ENCODE measurements around the gene BRCC3. TPM values are rescaled to one million over a fixed set of nuclear protein-coding genes. Genes with fewer than 3 reads are reported as not detected.

Gene BRCC3
- total RNA-seq, 1 experiment from 2014 or later = 21.3 TPM

GRCh38 chrX:155022585-155022984, 48.7 kb upstream of the BRCC3 start, which contains the start of gene F8:
Gene F8 (minus strand): TSS chrX:155022723. CDS start chrX:155022552, 171 bp downstream.
- H3K27ac ChIP-seq (ENCODE audit: low read depth, low read length) = no peak within 1 kb of the TSS
- no peak for ATAC-seq
- H3K79me2 ChIP-seq (ENCODE audit: insufficient read depth, low read length) = no peaks in the 10 kb centered on the region
- H3K27me3 ChIP-seq (ENCODE audit: insufficient read depth, low read length) = no peaks in the 10 kb centered on the region
- DNase-seq (ENCODE audit: low read depth, low spot score) = no peak
- peaks cover 2 to 3% of the 10 kb centered on the region in 2 experiments; a peak in 3 of 4 replicates for H3K4me1 ChIP-seq (ENCODE audit: control insufficient read depth in 1 of 2, insufficient read depth in 2 of 2, low read length in 2 of 2)
- TF ChIP-seq CEBPB (IDR thresholded peaks at IDR 0.05; ENCODE audit: low read depth) (no peak), REST (IDR thresholded peaks at IDR 0.05; ENCODE audit: low read depth) (no peak), YY1 (IDR thresholded peaks at IDR 0.05; ENCODE audit: extremely low read depth, insufficient replicate concordance, low read depth, low read length) (no peak), POLR2AphosphoS5 (IDR thresholded peaks at IDR 0.05; ENCODE audit: low read depth, low read length) (no peak), JUND (IDR thresholded peaks at IDR 0.05) (no peak), TCF7L2 (IDR thresholded peaks at IDR 0.05; ENCODE audit: borderline replicate concordance, extremely low read depth, insufficient read depth, insufficient read length) (no peak), CBX3 (IDR thresholded peaks at IDR 0.05; ENCODE audit: low read depth) (no peak), EZH2 (IDR thresholded peaks at IDR 0.05) (no peak), FOSL1 (IDR thresholded peaks at IDR 0.05; ENCODE audit: low read depth) (no peak), POLR2A (IDR thresholded peaks at IDR 0.05; ENCODE audit: borderline replicate concordance, extremely low read depth, insufficient read depth, insufficient read length) (no peak), SP1 (IDR thresholded peaks at IDR 0.05; ENCODE audit: low read depth) (no peak), ZBTB33 (IDR thresholded peaks at IDR 0.05; ENCODE audit: extremely low read depth, insufficient replicate concordance, low read length) (no peak), EZH2phosphoT487 (IDR thresholded peaks at IDR 0.05; ENCODE audit: borderline replicate concordance) (no peak), SIN3A (IDR thresholded peaks at IDR 0.05; ENCODE audit: low read depth) (no peak)
- TF ChIP-seq, protein P1, sequence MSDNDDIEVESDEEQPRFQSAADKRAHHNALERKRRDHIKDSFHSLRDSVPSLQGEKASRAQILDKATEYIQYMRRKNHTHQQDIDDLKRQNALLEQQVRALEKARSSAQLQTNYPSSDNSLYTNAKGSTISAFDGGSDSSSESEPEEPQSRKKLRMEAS (IDR thresholded peaks at IDR 0.05) = no peak
- no peaks in the 10 kb centered on the region for H3K36me3 ChIP-seq (ENCODE audit: control insufficient read depth in 1 of 2, insufficient read depth in 2 of 2, low read length in 2 of 2)
- no peak within 1 kb of the TSS for H3K4me2 ChIP-seq (ENCODE audit: low read length)
- RAD21 ChIA-PET (ENCODE audit: low non-redundant PET in 1 of 2, low total read pairs in 2 of 2, uncharacterized antibody in 2 of 2, unreplicated experiment in 2 of 2) = no interaction called here
- H3K9me2 ChIP-seq (ENCODE audit: insufficient read depth) = no peaks in the 10 kb centered on the region
- H3K4me3 ChIP-seq (replicated peaks in 1 of 2; ENCODE audit: low read depth in 1 of 2, low read length in 2 of 2) = no peak within 1 kb of the TSS
- intact Hi-C loops (cut with micrococcal nuclease) = no loop called here
- H3K9me3 ChIP-seq (ENCODE audit: control insufficient read depth in 1 of 2, insufficient read depth in 1 of 2, low read depth in 1 of 2, low read length in 2 of 2) = no peaks in the 10 kb centered on the region
- POLR2A ChIA-PET = no interaction called here
- CTCF ChIA-PET = no interaction called here
- H4K20me1 ChIP-seq (ENCODE audit: insufficient read depth) = no peaks in the 10 kb centered on the region
- H2AFZ ChIP-seq (ENCODE audit: low read depth, low read length, poor library complexity, severe bottlenecking) = no peak within 1 kb of the TSS
- H3K9ac ChIP-seq (ENCODE audit: low read length) = no peak within 1 kb of the TSS
- BruUV-seq (replicated peaks) = no TSS peak
